DOHH2 (cell line): Measurements from ENCODE around the gene SLC22A13.
A peak's percentile ranks its signal among the peaks of the same experiment; 100 is the strongest.

Experiments
- H3F3A ChIP-seq: fragments of 200-600 bp; sonication (generic), shearing (Covaris generic); 2 replicates; pipeline ENCODE4 v1.6.0; 2016; ENCODE audit warnings: antibody characterized with exemption, mild to moderate bottlenecking; ENCODE audit not compliant: control insufficient read depth, insufficient read depth
- H3K27ac ChIP-seq: fragments of 200-600 bp; sonication (generic); 2 replicates; pipeline ENCODE4 v1.5.1; 2014; ENCODE audit warnings: low read depth, mild to moderate bottlenecking, low read length, moderate library complexity
- H3K27me3 ChIP-seq: fragments of 200-600 bp; sonication (generic); 2 replicates; pipeline ENCODE4 v1.6.1; 2014; ENCODE audit warnings: mild to moderate bottlenecking, low read length, mixed read lengths; ENCODE audit not compliant: control insufficient read depth
- H3K36me3 ChIP-seq: fragments of 200-600 bp; sonication (generic); 2 replicates; pipeline ENCODE4 v1.6.1; 2014; ENCODE audit warnings: mild to moderate bottlenecking, low read length, moderate library complexity, mixed read lengths; ENCODE audit not compliant: control insufficient read depth
- H3K4me1 ChIP-seq: fragments of 200-600 bp; sonication (generic); 2 replicates; pipeline ENCODE4 v1.6.1; 2014; ENCODE audit warnings: mild to moderate bottlenecking, low read length, mixed read lengths; ENCODE audit not compliant: control insufficient read depth
- H3K4me2 ChIP-seq: fragments of 200-600 bp; sonication (generic); 2 replicates; pipeline ENCODE4 v1.6.0; 2014; ENCODE audit warnings: mild to moderate bottlenecking, low read length, moderate library complexity
- H3K4me3 ChIP-seq: fragments of 200-600 bp; sonication (generic); 2 replicates; pipeline ENCODE4 v1.5.1; 2014; ENCODE audit warnings: mild to moderate bottlenecking, low read length, mixed read lengths
- H3K79me2 ChIP-seq: fragments of 200-600 bp; sonication (generic); 2 replicates; pipeline ENCODE4 v1.6.1; 2014; ENCODE audit warnings: mild to moderate bottlenecking, low read length, mixed read lengths; ENCODE audit not compliant: control insufficient read depth
- H3K9me2 ChIP-seq: fragments of 200-600 bp; sonication (generic); replicated peaks from 2 replicates; pipeline ENCODE4 v1.6.1; 2014; ENCODE audit warnings: mild to moderate bottlenecking, low read length, mixed read lengths; ENCODE audit not compliant: control insufficient read depth
- H3K9me3 ChIP-seq: fragments of 200-600 bp; sonication (generic); 2 replicates; pipeline ENCODE4 v1.6.1; 2014; ENCODE audit warnings: antibody characterized with exemption, low read length, mixed read lengths; ENCODE audit not compliant: control insufficient read depth, insufficient read depth
- H4K20me1 ChIP-seq: fragments of 200-600 bp; sonication (generic); 2 replicates; pipeline ENCODE4 v1.6.0; 2014; ENCODE audit warnings: low read depth, mild to moderate bottlenecking, antibody characterized with exemption, low read length, moderate library complexity; ENCODE audit not compliant: control insufficient read depth, insufficient read depth
- EZH2phosphoT487 ChIP-seq: fragments of 200-600 bp; sonication (generic); IDR thresholded peaks from 2 replicates; pipeline ENCODE4 v1.6.1; 2017; ENCODE audit warnings: borderline replicate concordance, mild to moderate bottlenecking, antibody characterized with exemption, low read length, moderate library complexity, mixed read lengths
- TF ChIP-seq, protein P1 (sequence below): fragments of 200-600 bp; sonication (generic); IDR thresholded peaks from one replicate; pipeline ENCODE4 v1.5.1; 2014; ENCODE audit warnings: antibody characterized with exemption, mild to moderate bottlenecking, low read depth, low read length; ENCODE audit not compliant: poor library complexity, severe bottlenecking

SLC22A13 gene

DNA sequence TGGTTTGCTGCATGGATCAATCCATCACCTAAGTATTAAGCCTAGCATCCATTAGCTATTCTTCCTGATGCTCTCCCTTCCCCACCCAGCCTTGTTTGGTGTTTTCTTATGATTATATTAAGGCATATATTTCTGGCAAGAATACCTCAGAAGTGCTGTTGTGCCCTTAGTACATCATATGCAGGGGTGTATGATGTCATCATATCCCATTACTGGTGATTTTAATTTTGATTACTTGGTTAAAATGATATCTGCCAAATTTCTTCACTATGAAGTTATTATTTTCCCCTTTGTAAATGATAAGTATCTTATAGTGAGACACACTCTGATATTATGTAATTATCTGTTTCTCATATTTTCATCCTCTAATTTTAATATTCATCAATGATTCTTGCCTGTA lies 31.9 kb downstream of the SLC22A13 start:
- H3K4me1 ChIP-seq = no peaks in the 10 kb centered on the region
- no peak overlapping the region for H3K4me3 ChIP-seq
- no peaks in the 10 kb centered on the region for H4K20me1 ChIP-seq
- H3K9me2 ChIP-seq = no peaks in the 10 kb centered on the region
- 0 out of 2 replicates have a peak, but pooled peaks cover 4% of the 10 kb centered on the region for H3K27me3 ChIP-seq
- H3K9me3 ChIP-seq = no peaks in the 10 kb centered on the region
- H3K27ac ChIP-seq = no peak overlapping the region
- no peaks in the 10 kb centered on the region for H3K79me2 ChIP-seq
- H3F3A ChIP-seq = no peaks in the 10 kb centered on the region
- H3K36me3 ChIP-seq = no peaks in the 10 kb centered on the region
- H3K4me2 ChIP-seq = no peak overlapping the region
- no peak for TF ChIP-seq EZH2phosphoT487
- TF ChIP-seq, protein P1, sequence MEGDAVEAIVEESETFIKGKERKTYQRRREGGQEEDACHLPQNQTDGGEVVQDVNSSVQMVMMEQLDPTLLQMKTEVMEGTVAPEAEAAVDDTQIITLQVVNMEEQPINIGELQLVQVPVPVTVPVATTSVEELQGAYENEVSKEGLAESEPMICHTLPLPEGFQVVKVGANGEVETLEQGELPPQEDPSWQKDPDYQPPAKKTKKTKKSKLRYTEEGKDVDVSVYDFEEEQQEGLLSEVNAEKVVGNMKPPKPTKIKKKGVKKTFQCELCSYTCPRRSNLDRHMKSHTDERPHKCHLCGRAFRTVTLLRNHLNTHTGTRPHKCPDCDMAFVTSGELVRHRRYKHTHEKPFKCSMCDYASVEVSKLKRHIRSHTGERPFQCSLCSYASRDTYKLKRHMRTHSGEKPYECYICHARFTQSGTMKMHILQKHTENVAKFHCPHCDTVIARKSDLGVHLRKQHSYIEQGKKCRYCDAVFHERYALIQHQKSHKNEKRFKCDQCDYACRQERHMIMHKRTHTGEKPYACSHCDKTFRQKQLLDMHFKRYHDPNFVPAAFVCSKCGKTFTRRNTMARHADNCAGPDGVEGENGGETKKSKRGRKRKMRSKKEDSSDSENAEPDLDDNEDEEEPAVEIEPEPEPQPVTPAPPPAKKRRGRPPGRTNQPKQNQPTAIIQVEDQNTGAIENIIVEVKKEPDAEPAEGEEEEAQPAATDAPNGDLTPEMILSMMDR = no peak

DNA sequence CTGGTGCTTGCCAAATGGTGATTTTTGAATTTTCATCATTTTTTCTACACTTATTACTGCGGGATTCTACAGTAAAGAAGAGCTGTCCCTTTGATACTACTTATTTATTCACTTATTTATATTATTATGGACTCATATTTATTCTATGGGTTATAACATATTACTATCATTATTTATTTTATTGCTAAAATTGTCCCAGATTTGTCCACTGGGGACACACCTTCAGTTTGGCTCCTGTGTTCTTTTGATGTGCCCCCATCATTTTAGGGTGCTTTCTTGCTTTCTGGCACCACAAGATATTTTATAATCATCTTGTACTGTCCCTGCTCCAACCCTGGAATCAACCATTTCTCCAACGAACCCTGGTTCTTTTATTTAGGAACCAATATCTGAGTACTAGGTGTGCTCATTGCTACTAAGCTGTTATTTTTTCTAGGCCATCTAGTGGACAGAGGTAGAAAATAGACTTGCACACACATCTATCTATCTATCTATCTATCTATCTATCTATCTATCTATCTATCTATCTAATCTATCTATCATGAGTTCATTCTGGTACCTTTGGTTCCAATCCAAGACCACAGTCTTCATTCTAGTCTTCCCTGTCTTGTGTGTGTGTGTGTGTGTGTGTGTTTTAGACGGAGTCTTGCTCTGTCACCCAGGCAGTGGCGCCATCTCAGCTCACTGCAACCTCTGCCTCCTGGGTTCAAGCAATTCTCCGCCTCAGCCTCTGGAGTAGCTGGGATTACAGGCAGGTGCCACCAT lies 32.5 kb downstream of the SLC22A13 start:
- Histone ChIP-seq H3F3A (no peaks in the 10 kb centered on the region), H4K20me1 (no peaks in the 10 kb centered on the region), H3K27me3 (peaks cover 5% of the 10 kb centered on the region; the same call in 1 of the 2 replicates), H3K4me3 (no peak overlapping the region), H3K27ac (no peak overlapping the region), H3K4me2 (no peak overlapping the region), H3K79me2 (no peaks in the 10 kb centered on the region), H3K9me3 (no peaks in the 10 kb centered on the region), H3K4me1 (no peaks in the 10 kb centered on the region), H3K36me3 (no peaks in the 10 kb centered on the region), H3K9me2 (no peaks in the 10 kb centered on the region)
- no peak for TF ChIP-seq EZH2phosphoT487
- TF ChIP-seq, protein P1 = peak; percentile 76

DNA sequence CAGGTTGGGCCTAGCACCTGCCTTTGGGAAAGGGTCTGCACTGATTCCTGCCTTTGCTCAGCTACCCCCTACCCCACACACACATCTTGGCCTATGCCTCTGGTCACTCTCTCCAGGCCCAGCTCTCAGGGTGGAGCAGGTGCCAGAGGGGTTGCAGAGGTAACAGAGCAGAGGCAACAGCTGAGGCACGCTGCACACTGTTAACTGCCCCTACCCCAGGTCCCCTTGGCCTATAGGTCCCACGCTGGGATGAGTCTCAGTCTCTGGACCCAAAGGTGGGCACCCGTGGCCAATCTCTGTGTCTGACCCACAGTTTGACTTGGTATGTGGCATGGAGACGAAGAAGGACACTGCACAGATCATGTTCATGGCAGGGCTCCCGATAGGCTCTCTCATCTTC lies 41.3 kb downstream of the SLC22A13 start:
- H3F3A ChIP-seq = no peaks in the 10 kb centered on the region
- H3K27ac ChIP-seq = no peak overlapping the region
- H4K20me1 ChIP-seq = no peaks in the 10 kb centered on the region
- peaks cover 36% of the 10 kb centered on the region for H3K27me3 ChIP-seq
- H3K4me3 ChIP-seq = no peak overlapping the region
- H3K9me2 ChIP-seq = no peaks in the 10 kb centered on the region
- H3K4me1 ChIP-seq = no peaks in the 10 kb centered on the region
- TF ChIP-seq EZH2phosphoT487 = no peak
- TF ChIP-seq, protein P1 = no peak
- H3K79me2 ChIP-seq = no peaks in the 10 kb centered on the region
- H3K9me3 ChIP-seq = no peaks in the 10 kb centered on the region
- H3K36me3 ChIP-seq = no peaks in the 10 kb centered on the region
- H3K4me2 ChIP-seq = no peak overlapping the region
